Epidermal melanocyte (primary cell): ENCODE data around the gene EFHC1.

Experiments used
- DNase-seq: peaks from one replicate; pipeline ENCODE4 v3.0.0; 2011; ENCODE audit warnings: low spot score; ENCODE audit not compliant: insufficient read length

Gene EFHC1

GRCh38 chr6:52553158-52553557 is 133.0 kb downstream of the EFHC1 start:
- DNase-seq: no peak

- DNase-seq: no peak
Measured at GRCh38 chr6:52553719-52554118, 133.6 kb downstream of the EFHC1 start.

- no peak for DNase-seq
Measured at GRCh38 chr6:52554684-52555280, 134.6 kb downstream of the EFHC1 start.

DNA sequence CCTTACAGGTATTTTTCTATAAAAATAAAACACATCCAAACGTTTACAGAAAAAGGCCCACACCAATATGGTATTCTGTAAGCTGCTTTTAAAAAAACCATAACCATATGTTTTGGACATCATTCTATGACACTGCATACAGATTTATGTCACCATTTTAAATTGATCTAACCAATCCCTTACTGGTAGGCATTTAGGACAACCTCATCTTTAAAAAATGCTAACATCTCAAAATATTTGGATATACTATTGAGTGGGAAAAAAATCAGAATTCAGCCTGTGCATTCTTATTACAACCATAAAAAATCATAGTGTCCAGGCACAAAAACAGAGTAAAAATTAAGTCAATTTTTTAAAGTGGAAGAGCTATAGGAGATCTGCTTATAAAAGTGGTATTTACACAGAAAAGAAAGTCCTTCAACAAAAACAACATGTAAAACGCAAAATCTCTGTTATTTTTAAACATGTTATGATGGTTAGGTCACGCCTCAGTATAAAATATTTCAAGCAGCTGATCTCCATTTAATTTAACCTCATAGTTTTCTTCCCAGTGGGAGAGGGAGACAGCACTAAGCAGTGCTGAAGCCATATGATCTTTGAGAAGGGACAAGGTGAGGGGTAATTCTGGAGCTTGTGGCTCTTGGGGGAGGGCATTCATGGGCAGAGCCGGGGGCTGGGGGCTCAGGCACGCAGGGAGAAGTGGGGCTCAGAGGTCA is 135.5 kb downstream of the EFHC1 start:
- no peak for DNase-seq

DNA sequence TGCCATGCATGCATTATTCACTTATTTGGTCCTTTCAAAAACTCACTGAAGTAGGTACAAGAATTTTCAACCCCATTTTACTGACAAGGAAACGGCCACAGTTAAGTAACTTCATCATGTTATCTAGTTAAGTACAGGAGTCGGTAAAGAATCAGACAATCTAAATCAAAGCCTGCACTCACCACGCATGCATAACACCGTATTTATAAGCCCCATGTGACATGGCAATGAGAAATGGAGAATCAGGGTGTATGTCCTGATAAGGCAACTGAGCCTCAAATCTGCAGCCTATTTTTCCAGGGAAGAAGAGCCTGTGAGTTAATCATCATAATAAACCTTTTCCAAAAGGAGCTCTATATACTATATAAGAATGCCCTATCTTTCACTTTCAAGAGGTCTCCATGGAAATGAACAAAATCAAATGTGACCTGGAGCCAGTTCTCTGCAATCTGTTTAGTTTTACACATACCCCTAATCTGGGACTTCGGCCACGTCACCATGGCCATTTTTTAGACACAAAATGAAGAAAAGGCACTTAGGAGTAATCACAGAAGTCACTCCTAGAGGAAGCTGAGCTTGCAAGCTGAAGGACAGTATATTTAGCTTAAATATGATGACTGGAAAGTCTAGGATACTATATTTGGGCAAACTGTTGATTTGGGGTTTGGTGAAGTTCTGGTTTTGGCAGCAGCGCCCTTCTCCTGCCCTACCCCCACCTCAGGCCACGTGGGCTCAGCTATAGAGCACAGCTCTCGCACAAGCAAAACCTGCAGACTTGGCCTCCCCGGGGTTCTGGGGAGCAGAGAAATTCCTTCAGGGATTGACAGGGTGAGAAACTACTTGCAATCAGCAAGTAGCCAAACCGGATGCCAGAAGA is 137.5 kb downstream of the EFHC1 start:
- no peak for DNase-seq

GRCh38 chr6:52558266-52559000 is 138.3 kb downstream of the EFHC1 start:
- no peak for DNase-seq

DNA sequence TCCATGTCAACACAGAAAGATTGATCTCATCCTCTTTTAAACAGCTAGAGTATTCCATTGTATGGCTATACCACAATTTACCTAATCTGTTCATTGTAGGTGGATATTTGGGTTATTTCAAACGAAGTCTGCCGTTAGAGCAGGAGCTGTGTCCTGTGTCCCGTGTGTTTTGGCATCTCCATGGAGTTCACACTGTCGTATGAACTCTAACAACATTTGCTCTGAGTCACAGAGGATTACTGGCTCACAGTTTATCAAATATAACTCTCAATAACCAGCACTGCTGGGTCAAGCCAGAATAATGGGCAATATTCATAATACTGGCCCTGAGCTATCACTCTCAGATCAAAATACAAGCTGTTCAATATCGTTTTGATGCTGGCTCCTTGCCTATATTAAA is 140.3 kb downstream of the EFHC1 start:
- DNase-seq: no peak

DNA sequence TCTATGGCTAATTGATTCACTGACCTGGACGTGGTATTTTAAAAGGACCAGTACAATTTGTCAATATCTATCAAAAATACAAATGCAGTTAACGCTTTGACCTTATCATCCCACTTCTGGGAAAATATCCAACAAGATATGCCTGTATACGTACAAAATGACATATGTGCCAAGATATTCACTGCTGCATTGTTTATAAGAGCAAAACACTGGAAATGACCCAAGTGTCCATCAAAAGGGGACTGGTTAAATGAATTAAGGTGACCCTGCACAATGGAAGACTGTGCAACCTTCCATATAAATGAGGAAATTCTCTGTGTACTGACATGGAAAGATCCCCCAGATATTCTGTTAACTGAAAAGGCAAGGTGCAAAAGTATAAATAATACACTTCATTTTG is 142.8 kb downstream of the EFHC1 start:
- no peak for DNase-seq

GRCh38 chr6:52564856-52565255 is 144.7 kb downstream of the EFHC1 start:
- no peak for DNase-seq

- no peak for DNase-seq
Measured at GRCh38 chr6:52566201-52566600, 146.1 kb downstream of the EFHC1 start.

- no peak for DNase-seq
Measured at GRCh38 chr6:52566853-52567279, 146.7 kb downstream of the EFHC1 start.

DNA sequence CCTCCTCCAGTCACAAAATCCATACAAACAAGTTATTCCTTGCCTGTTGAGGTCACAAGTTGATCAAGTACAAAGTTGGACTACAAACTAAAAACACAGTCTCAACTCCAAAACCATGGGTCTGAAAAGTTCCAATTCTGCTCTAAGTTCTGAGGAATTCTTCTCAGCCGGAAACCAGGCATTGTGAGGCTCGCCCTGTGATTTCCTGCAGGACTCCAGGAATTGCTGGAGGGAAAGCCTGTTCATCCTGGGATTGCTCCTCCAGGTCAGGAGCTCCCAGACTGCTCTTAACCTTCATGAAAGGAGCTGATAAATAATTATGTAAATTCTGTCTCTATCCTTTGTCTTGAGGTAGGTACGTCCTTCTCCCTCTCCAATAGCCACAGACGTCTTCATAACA is 148.2 kb downstream of the EFHC1 start:
- no peak for DNase-seq

DNA sequence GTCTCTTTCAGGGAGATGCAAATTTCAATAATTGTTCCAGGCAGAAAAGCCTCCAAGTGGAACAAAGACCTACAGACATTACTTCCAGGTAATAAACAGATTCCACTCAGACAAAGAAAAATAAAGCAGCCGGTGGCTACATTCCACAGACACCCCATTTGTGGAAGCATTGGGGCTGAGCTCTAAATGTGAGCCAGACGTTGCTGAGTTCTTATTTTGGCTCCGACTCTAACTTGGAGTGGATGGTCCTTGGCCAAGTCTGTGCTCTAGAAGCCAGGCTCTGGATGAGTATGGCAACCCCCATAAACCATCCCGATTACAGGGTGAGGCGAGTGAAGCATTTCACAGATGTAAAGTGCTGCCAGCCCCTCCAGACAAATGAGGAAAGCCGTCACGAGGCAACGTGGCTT is 150.2 kb downstream of the EFHC1 start:
- no peak for DNase-seq

DNA sequence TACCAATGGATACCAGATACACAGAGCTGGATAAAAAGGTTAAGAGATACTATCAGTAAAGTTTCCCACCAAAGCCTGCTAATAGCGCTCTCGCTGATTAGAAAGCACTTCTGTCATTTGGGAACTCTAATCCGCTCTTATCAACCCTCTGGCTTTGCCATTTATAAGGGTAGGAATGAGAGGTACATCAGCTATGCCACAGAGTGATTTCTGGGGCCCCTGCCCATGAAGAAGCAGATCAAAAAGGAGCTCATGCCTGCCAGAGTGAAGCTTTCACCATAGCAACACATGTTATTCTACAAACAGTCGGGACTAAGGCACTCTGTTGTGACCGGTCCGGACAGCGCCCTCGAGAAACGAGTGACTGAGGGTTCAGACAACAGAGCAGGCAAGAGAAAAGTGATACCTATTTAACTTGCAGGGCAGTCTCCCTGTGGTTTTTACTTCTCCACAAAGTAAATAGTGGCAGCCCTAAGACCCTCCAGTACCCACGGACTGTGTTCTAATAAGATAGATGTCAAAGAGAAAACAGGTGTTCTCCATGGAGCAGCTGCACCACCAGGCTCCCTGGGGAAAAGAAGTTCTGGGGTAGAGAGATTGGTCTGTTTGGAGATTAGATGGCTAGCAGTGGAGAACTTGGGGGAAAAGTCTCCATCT is 151.1 kb downstream of the EFHC1 start:
- no peak for DNase-seq

GRCh38 chr6:52572536-52572935 is 152.4 kb downstream of the EFHC1 start:
- no peak for DNase-seq

DNA sequence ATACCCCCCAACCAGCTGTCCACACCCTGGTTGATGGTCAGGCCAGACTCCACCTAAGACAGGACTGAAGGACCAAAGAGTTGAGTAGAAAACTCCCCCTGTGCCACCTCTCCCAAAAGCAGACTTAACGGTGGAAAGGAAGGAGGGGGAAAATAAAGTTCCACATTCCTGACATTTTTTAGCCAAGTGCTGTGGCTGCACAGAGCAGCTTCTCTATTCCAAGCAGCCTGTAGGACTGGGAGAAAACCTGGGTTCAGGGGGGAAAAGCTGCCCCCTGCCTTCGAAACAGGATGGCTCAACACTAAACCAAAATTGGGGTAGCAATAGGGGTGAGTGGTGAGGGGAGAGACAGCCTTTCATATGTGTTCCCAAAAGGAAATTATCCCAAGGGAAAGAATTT is 153.2 kb downstream of the EFHC1 start:
- DNase-seq: no peak
